Measurements from ENCODE around the gene TP63.
"Not testable (repeated sequence)": the region's sequence is repeated elsewhere in the genome, so short reads cannot be mapped to it uniquely, and the experiment has no call there.

TP63 gene

DNA sequence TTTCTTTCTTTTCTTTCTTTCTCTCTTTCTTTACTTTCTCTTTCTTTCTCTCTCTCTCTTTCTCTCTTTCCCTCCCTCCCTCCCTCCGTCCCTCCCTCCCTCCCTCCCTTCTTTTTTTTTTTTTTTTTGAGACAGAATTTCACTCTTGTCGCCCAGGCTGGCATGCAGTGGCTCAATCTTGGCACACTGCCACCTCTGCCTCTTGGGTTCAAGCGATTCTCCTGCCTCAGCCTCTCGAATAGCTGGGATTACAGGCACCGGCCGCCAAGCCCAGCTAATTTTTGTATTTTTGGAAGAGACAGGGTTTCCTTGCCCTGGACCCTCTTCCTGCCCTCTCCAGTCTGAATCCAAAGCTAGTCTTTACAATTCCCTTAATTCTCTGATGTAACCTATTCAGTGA, 102.9 kb downstream of the TP63 start:
- no peak for DNase-seq

DNA sequence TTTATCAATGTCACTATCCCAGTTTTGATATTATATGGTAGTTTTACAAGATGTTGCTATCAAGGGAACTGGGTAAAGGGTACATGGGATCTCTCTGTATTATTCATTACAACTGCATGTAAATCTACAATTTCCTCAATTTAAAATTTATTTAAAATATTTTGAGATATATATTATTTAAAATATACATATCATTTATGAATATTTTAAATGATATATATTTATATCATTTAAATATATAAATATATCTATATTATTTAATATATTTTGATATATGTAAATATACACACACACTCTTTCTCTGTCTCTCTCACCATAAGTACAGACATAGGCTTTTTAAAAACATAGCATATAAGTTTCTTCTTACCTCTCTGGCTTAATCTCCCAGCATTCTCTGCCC, 104.7 kb downstream of the TP63 start:
- no peak for DNase-seq

DNA sequence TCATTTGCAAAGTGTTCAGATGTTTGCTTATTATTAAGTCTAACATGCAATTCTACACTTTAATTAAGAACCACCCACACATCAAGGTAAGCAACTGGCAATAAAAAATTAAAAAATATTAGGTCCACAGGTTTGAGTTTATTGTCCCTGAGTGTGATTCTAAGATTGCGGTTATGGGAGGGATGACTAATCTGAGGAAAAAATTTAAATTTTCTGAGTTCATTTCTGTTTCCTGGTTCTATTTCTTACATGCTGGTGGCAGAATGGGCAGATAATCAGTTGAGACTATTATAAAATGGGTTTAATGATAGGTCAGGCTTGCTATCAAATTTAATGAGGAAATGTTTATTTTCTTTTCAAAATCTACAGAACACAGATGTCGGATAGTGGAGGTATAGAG, 105.9 kb downstream of the TP63 start:
- no peak for DNase-seq

GRCh38 chr3:189737619-189738018, 106.4 kb downstream of the TP63 start:
- no peak for DNase-seq

DNA sequence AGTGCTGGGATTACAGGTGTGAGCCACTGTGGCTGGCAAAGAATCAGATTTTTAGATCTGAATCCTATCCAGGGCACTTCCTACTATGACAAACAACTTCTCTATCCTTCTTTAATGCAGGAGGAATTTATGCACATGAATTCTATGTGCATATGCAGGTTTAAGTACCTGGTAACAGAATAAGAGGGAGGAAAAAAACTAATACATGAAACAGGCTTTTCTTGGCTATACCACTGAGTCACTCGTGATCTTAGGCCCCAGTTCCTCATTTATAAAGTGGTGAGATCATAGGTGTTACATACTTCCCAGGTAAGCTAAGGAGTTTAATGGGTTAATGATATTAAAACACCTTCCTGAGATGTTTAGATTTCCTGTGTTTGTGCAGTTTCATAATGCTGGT, 108.2 kb downstream of the TP63 start:
- no peak for DNase-seq

- DNase-seq, result no peak
Measured at GRCh38 chr3:189740156-189740555, 109.0 kb downstream of the TP63 start.

DNA sequence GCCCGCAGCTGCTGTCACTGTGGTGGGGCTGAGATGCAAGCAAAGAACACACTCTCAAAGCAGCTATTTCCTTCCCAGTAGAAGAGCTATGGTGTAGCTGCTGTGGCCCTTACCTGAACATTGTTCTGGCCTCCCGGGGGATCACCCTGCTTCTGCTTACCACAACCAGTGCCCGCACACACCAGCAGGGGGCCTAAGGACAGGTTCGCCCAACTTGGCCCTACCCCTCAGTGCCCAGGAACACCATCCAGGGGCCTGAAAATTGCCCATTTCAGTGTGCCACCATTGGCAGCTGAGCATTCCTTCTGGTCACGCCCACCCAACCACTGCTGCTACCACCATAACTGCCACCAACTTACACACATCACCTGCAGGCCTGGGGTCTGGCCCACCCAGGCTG, 113.0 kb downstream of the TP63 start:
- peak; percentile 7 for DNase-seq

- DNase-seq, result no peak
Measured at GRCh38 chr3:189745622-189746021, 114.4 kb downstream of the TP63 start.

DNA sequence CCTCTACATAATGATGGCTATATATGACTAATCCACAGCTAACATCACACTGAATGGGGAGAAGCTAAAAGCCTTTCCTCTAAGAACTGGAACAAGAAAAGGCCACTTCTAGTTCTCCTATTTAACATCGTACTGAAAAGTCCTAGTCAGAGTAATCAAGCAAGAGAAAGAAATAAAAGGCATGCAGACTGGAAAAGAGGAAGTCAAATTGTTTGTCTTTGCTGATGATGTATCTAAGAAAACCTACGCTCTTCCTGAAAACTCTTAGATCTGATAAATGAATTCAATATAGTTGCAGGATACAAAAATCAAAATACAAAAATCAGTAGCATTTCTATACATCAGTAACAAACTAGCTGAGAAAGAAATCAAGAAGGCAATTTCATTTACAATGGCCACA, 116.9 kb downstream of the TP63 start:
- DNase-seq, result no peak

- DNase-seq, result not testable (repeated sequence)
Measured at GRCh38 chr3:189750972-189751371, 119.8 kb downstream of the TP63 start.

- no peak for DNase-seq
Measured at GRCh38 chr3:189754356-189754755, 123.2 kb downstream of the TP63 start.

- DNase-seq, result no peak
Measured at GRCh38 chr3:189756582-189757078, 125.4 kb downstream of the TP63 start.

DNA sequence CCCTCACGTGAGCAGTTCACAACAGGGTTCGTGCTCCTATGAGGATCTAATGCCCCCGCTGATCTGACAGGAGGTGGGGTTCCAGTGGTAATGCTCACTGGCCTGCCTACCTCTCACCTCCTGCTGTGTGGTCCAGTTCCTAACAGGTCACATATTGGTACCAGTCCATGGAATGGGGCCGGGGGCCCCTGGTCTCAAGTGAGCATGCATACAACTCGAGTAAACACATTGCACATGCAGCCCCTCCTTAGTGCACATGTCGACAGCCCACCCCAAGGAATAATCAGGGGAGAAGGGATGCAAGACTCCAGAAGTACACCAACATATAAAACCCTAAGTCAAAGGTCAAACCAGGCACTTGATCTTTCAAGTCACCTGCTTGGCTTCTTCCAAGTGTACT, 127.0 kb downstream of the TP63 start:
- DNase-seq, result no peak

DNA sequence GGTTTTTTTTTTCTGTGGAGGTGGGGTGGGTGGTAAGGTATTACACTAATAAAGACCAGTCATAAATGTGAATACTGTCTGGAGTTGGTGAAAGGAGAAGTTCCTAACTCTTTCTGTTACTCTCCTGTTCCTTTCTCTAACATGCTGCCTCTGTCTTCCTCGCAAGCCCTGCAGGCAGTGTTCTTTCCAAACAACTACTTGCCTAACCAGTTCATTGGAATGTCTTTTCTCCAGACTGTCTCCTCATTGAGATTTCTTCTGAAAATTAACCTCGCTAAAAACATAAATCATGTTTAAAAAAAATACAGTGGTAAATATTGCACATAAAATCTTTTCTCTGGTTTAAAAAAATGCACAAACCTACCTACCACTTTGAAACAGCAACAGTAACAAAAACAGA, 135.2 kb downstream of the TP63 start:
- DNase-seq, result no peak

- no peak for DNase-seq
Measured at GRCh38 chr3:189771842-189772450, 140.8 kb downstream of the TP63 start.

- DNase-seq, result no peak
Measured at GRCh38 chr3:189772584-189772983, 141.4 kb downstream of the TP63 start.

- no peak for DNase-seq
Measured at GRCh38 chr3:189773056-189773455, 141.9 kb downstream of the TP63 start.

GRCh38 chr3:189776149-189776824, 145.1 kb downstream of the TP63 start:
- no peak for DNase-seq

- no peak for DNase-seq
Measured at GRCh38 chr3:189778340-189778950, 147.3 kb downstream of the TP63 start.

- DNase-seq, result no peak
Measured at GRCh38 chr3:189779166-189779565, 148.0 kb downstream of the TP63 start.

DNA sequence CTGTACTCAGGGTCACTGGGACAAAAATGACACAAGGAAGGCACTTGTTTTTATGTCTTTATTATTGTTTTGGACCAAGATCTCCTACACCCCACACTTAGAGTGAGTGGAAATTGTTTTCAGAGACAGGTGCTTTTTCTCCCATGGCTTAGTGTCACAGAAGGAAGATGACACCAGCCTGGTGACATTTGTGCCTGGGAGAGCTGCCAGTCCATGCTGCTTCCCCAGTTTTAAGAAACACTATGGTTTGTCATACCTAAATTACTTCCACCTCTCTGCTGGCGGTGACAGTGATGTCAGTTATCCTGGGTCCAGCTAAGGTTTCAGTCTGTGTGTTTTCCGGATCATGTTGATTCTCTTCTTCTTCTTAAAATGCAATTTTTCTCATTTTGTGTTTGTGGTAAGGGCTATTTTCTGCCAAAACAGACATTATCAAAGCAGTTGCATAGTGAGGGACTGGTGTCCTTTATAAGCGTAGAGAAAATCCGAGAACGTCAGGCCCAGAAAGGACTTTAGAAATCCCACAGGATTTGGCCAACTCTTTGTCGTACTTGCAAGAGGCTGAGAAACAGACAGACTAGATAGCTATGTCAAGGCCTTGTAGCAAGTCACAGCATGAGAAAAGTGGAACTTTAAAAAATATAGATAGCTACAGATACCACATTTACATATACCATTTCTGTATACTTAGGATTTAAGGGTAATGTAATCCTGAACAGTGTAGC, 149.5 kb downstream of the TP63 start:
- DNase-seq, result no peak

DNA sequence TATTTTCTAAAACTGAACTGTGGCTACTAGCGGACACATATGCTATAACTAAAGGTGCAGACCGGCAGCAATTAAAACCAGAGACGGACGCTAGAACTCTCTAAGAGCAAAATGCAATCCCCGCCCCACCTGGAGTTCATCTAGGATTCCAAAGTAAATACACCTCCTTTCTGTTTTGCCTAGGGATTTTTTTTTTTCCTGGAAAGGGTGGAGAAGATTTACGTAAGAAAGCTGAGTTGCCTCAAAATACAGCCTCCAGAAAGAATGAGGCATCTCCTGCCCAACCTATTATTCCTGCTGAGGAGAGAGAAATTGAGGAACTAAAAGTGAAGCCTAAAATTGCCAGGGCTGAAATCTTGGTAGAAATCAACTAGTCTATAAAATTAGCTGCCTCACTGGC, 150.2 kb downstream of the TP63 start:
- no peak for DNase-seq

- DNase-seq, result no peak
Measured at GRCh38 chr3:189786479-189787064, 155.4 kb downstream of the TP63 start.

Data from activated CD4-positive, alpha-beta T cell treated with anti-CD3 and anti-CD28 coated beads for 48 hours (primary cell).